GM23248 (cell line): ENCODE results near the gene C10orf62. TPM values are rescaled to one million over a fixed set of nuclear protein-coding genes. Genes with fewer than 3 reads are reported as not detected.

Experiments used
- DNase-seq: peaks from one replicate; pipeline ENCODE4 v3.0.0-alpha.2; 2015
- H2AFZ ChIP-seq: fragments of 200-600 bp; sonication (generic); 2 replicates; pipeline ENCODE4 v1.6.1; 2016; ENCODE audit warnings: antibody characterized with exemption
- H3F3A ChIP-seq: fragments of 200-600 bp; sonication (generic); 2 replicates; pipeline ENCODE4 v1.6.1; 2016; ENCODE audit warnings: mild to moderate bottlenecking, antibody characterized with exemption, mixed run types; ENCODE audit not compliant: insufficient read depth
- H3K27ac ChIP-seq: fragments of 200-600 bp; sonication (generic); 2 replicates; pipeline ENCODE4 v1.5.1; 2016; ENCODE audit warnings: mild to moderate bottlenecking
- H3K27me3 ChIP-seq: fragments of 200-600 bp; sonication (generic); replicated peaks from 2 replicates; pipeline ENCODE4 v1.6.1; 2016; ENCODE audit warnings: mild to moderate bottlenecking; ENCODE audit not compliant: insufficient read depth
- H3K36me3 ChIP-seq: fragments of 200-600 bp; sonication (generic); 2 replicates; pipeline ENCODE4 v1.6.1; 2016; ENCODE audit warnings: low read depth, mild to moderate bottlenecking
- H3K4me1 ChIP-seq: fragments of 200-600 bp; sonication (generic); 2 replicates; pipeline ENCODE4 v1.6.1; 2016; ENCODE audit warnings: mild to moderate bottlenecking; ENCODE audit not compliant: insufficient read depth
- H3K4me2 ChIP-seq: fragments of 200-600 bp; sonication (generic); one replicate; pipeline ENCODE4 v1.6.1; 2016; ENCODE audit warnings: mild to moderate bottlenecking; ENCODE audit not compliant: unreplicated experiment
- H3K4me3 ChIP-seq: fragments of 200-600 bp; sonication (generic); 2 replicates; pipeline ENCODE4 v1.5.1; 2016; ENCODE audit warnings: mild to moderate bottlenecking
- H3K79me2 ChIP-seq: fragments of 200-600 bp; sonication (generic); 2 replicates; pipeline ENCODE4 v1.6.1; 2016; ENCODE audit warnings: mild to moderate bottlenecking; ENCODE audit not compliant: insufficient read depth
- H3K9ac ChIP-seq: fragments of 200-600 bp; sonication (generic); 2 replicates; pipeline ENCODE4 v1.6.1; 2016; ENCODE audit warnings: mild to moderate bottlenecking
- H3K9me2 ChIP-seq: fragments of 200-600 bp; sonication (generic); 2 replicates; pipeline ENCODE4 v1.6.1; 2016; ENCODE audit warnings: mixed run types, mild to moderate bottlenecking, moderate library complexity; ENCODE audit not compliant: insufficient read depth
- H3K9me3 ChIP-seq: fragments of 200-600 bp; sonication (generic); one replicate; pipeline ENCODE4 v1.6.1; 2017; ENCODE audit warnings: low read depth
- H4K20me1 ChIP-seq: fragments of 200-600 bp; sonication (generic); 2 replicates; pipeline ENCODE4 v1.6.0; 2016; ENCODE audit not compliant: insufficient read depth
- EZH2 ChIP-seq: fragments of 200-600 bp; sonication (generic); IDR thresholded peaks from 2 replicates; pipeline ENCODE4 v1.6.1; 2018; ENCODE audit warnings: antibody characterized with exemption, mild to moderate bottlenecking; ENCODE audit not compliant: insufficient read depth, poor library complexity, severe bottlenecking
- EZH2phosphoT487 ChIP-seq: fragments of 200-600 bp; sonication (generic); IDR thresholded peaks from 2 replicates; pipeline ENCODE4 v1.6.1; 2018; ENCODE audit warnings: antibody characterized with exemption, moderate library complexity, mild to moderate bottlenecking, low read depth; ENCODE audit not compliant: insufficient read depth
- WGBS, 2 experiments: methylation state at CpG; one replicate each; pipeline ENCODE4 v1.1.6; 2015 to 2017; ENCODE audit warnings: low lambda C conversion rate in 2 of 2, low coverage in 1 of 2; ENCODE audit errors: missing lambda C conversion rate in 2 of 2; 5-methylcytosine and 5-hydroxymethylcytosine counted together
- in situ Hi-C: fragments of 300-500 bp; cut with MboI; formaldehyde crosslinking; loops from 2 replicates; pipeline ENCODE4 v1.15.0; 2020
- polyA plus RNA-seq: library from polyadenylated mRNA; unstranded; fragments of >200 nt; fragmentation: Nextera tagmentation; extraction: Ambion mirVana; gene quantifications from 2 replicates; pipeline ENCODE4 v1.2.1, GENCODE V29; 2016
- total RNA-seq: library from RNA; depleted of rRNA; stranded (reverse); fragments of >200 nt; shearing (Covaris generic); gene quantifications from 2 replicates; pipeline ENCODE4 v1.2.3, GENCODE V29; 2014

C10orf62 gene
- total and polyA plus RNA-seq, 2 experiments from 2014 or later: not detected

DNA sequence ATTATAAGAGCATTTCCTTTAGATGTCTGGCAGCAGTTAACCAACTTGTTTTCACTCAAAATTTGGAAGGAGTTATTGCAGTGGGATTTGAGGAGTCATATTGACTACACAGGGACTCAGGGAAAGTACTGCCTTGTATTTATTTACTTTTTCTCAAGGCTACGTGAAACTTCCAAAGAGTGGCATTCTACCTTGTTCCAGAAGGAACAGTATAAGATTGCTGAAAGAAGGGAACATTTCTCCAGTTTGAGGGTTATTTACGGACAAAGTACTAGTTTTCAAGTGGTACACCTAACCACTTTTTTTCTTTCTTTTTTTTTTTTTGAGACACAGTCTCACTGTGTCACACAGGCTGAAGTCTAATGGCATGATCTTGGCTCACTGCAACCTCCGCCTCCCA lies 38.7 kb downstream of the C10orf62 start:
- Histone ChIP-seq H3K4me1 (peaks cover 12% of the 10 kb centered on the region; the same call in 1 of the 2 replicates), H3K9ac (no peak overlapping the region), H3K27me3 (no peaks in the 10 kb centered on the region), H4K20me1 (no peaks in the 10 kb centered on the region), H3K9me3 (no peaks in the 10 kb centered on the region), H3K4me3 (no peak overlapping the region), H3K4me2 (no peak overlapping the region), H3K27ac (no peak overlapping the region), H3K9me2 (no peaks in the 10 kb centered on the region), H3F3A (0 out of 2 replicates have a peak, but pooled peaks cover 4% of the 10 kb centered on the region), H3K36me3 (no peaks in the 10 kb centered on the region), H2AFZ (no peak overlapping the region), H3K79me2 (peaks cover 12% of the 10 kb centered on the region)
- WGBS, 2 experiments: 88 to 97% methylated on average over 3 of the region's 3 CpGs
- in situ Hi-C loops: no loop called here
- no peak for TF ChIP-seq EZH2phosphoT487
- no peak for TF ChIP-seq EZH2
- no peak for DNase-seq

DNA sequence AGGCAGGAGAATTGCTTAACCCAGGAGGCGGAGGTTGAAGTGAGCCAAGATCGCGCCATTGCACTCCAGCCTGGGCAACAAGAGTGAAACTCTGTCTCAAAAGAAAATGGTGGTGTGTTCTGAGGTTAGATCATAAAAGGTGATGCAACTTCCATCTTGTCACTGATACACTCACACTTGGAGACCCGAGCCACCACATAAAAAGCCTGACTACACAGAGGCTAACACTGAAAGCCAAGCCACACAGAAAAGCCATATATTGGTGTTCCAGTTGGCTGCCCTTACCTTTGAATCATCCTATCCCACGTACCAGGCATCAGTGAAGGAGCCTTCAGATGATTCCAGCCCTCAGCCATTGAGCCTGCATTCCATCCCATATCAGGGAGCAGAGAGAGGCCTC lies 39.8 kb downstream of the C10orf62 start:
- no peak for DNase-seq
- no peak overlapping the region for H2AFZ ChIP-seq
- WGBS, 2 experiments: 95% methylated on average over 5 of the region's 5 CpGs
- no peak overlapping the region for H3K4me2 ChIP-seq
- H3K9me3 ChIP-seq: no peaks in the 10 kb centered on the region
- 0 out of 2 replicates have a peak, but pooled peaks cover 4% of the 10 kb centered on the region for H3F3A ChIP-seq
- H3K36me3 ChIP-seq: no peaks in the 10 kb centered on the region
- H3K27me3 ChIP-seq: no peaks in the 10 kb centered on the region
- in situ Hi-C loops: no loop called here
- no peaks in the 10 kb centered on the region for H3K9me2 ChIP-seq
- peaks cover 12% of the 10 kb centered on the region for H3K79me2 ChIP-seq
- no peak overlapping the region for H3K27ac ChIP-seq
- H3K4me3 ChIP-seq: no peak overlapping the region
- H3K9ac ChIP-seq: no peak overlapping the region
- no peaks in the 10 kb centered on the region for H4K20me1 ChIP-seq
- peaks cover 12% of the 10 kb centered on the region; the same call in 1 of the 2 replicates for H3K4me1 ChIP-seq
- TF ChIP-seq EZH2 (no peak), EZH2phosphoT487 (no peak)

DNA sequence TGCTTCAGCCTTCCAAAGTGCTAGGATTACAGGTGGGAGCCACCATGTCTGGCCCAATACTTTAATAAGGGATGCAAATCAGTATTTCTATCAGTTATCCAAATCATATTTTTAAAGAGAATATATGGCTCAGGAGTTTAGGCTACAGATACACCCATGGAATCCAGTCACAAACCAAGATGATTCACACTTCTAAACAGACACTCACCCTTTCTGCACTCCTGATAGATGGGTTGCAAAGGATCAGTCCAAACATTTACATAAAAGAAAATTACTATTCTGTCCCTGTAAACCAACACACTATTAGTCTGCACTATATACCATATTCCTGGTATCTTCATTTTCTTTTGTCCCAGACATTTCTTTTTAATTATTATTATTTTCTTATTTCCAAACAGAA lies 41.6 kb downstream of the C10orf62 start:
- H3K9me3 ChIP-seq: no peaks in the 10 kb centered on the region
- H2AFZ ChIP-seq: no peak overlapping the region
- no peak overlapping the region for H3K9ac ChIP-seq
- peaks cover 12% of the 10 kb centered on the region; the same call in 1 of the 2 replicates for H3K4me1 ChIP-seq
- H3K4me2 ChIP-seq: no peak overlapping the region
- TF ChIP-seq EZH2 (no peak), EZH2phosphoT487 (no peak)
- no peak overlapping the region for H3K4me3 ChIP-seq
- peaks cover 12% of the 10 kb centered on the region for H3K79me2 ChIP-seq
- H4K20me1 ChIP-seq: no peaks in the 10 kb centered on the region
- H3F3A ChIP-seq: 0 out of 2 replicates have a peak, but pooled peaks cover 4% of the 10 kb centered on the region
- no peaks in the 10 kb centered on the region for H3K27me3 ChIP-seq
- peak; percentile 55 for DNase-seq
- in situ Hi-C loops: no loop called here
- H3K9me2 ChIP-seq: no peaks in the 10 kb centered on the region
- no peak overlapping the region for H3K27ac ChIP-seq
- H3K36me3 ChIP-seq: no peaks in the 10 kb centered on the region

DNA sequence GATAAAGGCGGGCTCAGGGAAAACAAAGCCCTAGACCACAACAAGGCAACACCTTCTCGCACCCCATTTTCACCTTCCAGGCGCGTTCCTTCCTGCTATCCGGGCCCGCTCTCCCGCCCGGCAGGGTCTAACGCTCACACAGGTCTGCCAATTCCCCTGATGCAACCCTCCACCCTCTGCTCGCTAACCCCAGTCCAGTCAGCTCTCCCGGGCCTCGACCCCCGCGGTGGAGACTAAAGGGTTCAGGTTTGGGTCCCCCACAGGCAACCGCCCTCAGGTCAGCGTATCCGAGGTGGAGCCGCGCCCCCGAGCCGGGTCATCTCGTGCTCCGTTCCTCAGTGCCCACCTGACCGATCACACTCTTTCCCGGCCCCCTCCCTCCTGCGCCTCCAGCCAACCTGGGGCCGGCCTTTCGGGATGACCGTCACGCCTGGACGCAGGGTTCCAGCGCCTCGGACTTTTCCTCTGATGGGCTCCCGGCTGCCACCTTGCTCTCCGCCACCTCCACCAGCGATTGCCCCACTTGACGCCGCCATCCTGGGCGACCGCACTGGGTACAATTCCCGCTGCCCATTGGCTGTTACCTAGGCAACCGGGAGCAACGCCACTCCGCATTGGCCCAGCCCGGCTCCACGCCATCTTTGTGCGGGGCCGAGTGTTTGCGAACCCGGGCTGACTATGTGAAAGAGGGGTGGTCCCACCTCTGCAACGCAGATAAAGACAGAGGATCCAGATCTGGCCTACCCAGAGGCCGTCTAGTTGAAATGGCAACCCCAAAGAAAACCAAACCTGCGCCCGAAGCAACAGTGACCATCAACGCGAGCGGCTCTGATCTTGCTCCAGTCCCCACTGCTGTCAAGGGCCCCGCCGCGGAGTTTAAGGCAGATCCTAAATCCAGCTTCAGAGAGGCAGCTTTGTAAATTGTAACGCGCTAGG lies 43.7 kb downstream of the C10orf62 start, which contains the start of gene MORN4:
MORN4 (minus strand) TSS at position 552 of the 936 bp plus-strand sequence. CDS start 13,847 bp downstream, outside the sequence.
- whole genome bisulfite sequencing, 2 experiments: 1% methylated on average over 58 to 62 of the region's 62 CpGs
- peak within 1 kb of the TSS; percentile 39 for H3K27ac ChIP-seq

More for the DNA sequence above, 43.7 kb downstream of the C10orf62 start, which contains the start of gene MORN4:
- H3K79me2 ChIP-seq: peaks cover 12% of the 10 kb centered on the region
- peak within 1 kb of the TSS; percentile 81 for H3K9ac ChIP-seq
- peak; percentile 97 for DNase-seq
- no peaks in the 10 kb centered on the region for H3K27me3 ChIP-seq
- 0 out of 2 replicates have a peak, but pooled peaks cover under 1% of the 10 kb centered on the region for H3F3A ChIP-seq
- H3K36me3 ChIP-seq: no peaks in the 10 kb centered on the region
- no peaks in the 10 kb centered on the region for H3K9me3 ChIP-seq
- H3K4me3 ChIP-seq: peak within 1 kb of the TSS; percentile 89
- in situ Hi-C loops: no loop called here
- H2AFZ ChIP-seq: peak within 1 kb of the TSS; percentile 100
- no peaks in the 10 kb centered on the region for H3K9me2 ChIP-seq
- no peak for TF ChIP-seq EZH2phosphoT487
- no peak for TF ChIP-seq EZH2
- peak within 1 kb of the TSS; percentile 95 for H3K4me2 ChIP-seq
- no peaks in the 10 kb centered on the region for H4K20me1 ChIP-seq
- H3K4me1 ChIP-seq: peaks cover 12% of the 10 kb centered on the region; the same call in 1 of the 2 replicates
